ENCODE measurements around the gene ZNF284.

The ZNF284 gene

DNA sequence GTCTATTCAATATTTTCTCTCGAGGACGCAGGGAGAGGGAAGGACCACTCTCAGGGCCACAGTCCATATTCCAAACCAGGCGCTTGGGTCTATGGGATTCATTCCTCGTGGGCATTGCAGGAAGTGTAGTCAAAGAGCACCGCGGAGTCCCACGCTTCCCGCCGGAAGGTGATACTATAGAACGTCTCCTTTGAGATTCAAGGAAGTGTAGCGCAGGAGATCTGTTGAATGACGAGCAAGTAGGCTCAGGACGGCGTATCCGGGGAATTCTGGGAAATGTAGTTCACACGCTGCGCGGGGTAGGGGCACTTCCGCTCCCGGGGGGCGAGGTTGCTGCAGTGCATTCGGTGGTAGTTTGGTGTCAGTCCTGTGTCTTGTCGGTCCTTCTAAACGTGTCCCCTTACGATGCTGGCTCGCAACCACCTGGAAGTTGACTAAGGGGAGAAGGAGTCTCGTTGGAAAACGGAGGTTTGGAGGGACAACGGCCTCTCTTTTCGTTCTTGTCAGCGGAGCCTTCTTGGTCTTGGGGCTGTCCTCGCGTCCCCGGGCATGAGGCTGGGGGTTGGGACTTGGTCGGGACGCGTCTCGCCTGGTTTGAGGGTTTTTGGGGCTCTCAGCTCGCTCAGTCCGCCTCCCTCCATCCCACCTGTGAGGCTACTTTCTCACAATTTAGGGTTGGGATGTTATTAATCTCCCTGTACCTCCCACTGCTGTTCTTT is at the start of gene ZNF284:
Gene ZNF284, plus strand, starts transcription at position 336 of the 719 bp plus-strand sequence. CDS start 4,231 bp downstream, outside the sequence.
- DNase-seq = peak; percentile 96

DNA sequence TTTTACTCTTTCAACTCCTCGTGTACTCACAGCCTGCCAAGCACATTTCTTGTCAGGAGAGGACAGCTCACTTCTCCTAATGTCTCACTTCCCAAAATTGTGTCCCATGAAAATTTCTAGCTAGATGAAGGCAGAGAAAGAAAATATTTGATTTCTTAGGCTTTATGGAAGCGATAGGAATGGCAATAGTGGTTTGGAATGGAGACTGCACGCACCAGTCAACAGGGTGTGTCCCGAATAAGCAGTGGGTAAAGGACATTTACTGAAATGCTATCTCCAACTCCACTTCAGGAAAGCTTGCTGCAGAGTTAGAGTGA is 47.1 kb upstream of the ZNF284 start:
- DNase-seq = no peak

GRCh38 chr19:44025217-44025936 is 46.6 kb upstream of the ZNF284 start, which contains the start of gene ZNF222:
TSS of gene ZNF222 (plus strand) at chr19:44025379. CDS start at chr19:44025437, 58 bp downstream.
- peak; percentile 89 for DNase-seq

- no peak for DNase-seq
Observed at GRCh38 chr19:44026622-44027021, 45.3 kb upstream of the ZNF284 start.

- no peak for DNase-seq
Observed at GRCh38 chr19:44032001-44032610, 39.9 kb upstream of the ZNF284 start.

DNA sequence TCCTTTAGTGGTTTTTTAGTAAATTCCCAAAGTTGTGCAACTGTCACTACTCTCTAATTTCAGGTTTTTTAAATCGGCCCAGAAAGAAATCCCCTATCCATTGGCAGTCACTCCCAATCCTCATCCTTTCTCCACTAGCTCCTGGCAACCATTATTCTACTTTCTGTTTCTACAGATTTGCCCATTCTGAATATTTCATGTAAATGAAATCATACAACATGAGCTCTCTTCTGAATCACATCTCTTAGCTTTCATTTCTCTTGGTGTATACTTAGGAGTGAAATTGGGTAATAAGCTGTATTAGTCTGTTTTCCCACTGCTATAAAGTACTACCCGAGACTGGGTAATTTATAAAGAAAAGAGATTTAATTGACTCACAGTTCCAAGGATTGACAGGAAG is 29.8 kb upstream of the ZNF284 start:
- DNase-seq = no peak

DNA sequence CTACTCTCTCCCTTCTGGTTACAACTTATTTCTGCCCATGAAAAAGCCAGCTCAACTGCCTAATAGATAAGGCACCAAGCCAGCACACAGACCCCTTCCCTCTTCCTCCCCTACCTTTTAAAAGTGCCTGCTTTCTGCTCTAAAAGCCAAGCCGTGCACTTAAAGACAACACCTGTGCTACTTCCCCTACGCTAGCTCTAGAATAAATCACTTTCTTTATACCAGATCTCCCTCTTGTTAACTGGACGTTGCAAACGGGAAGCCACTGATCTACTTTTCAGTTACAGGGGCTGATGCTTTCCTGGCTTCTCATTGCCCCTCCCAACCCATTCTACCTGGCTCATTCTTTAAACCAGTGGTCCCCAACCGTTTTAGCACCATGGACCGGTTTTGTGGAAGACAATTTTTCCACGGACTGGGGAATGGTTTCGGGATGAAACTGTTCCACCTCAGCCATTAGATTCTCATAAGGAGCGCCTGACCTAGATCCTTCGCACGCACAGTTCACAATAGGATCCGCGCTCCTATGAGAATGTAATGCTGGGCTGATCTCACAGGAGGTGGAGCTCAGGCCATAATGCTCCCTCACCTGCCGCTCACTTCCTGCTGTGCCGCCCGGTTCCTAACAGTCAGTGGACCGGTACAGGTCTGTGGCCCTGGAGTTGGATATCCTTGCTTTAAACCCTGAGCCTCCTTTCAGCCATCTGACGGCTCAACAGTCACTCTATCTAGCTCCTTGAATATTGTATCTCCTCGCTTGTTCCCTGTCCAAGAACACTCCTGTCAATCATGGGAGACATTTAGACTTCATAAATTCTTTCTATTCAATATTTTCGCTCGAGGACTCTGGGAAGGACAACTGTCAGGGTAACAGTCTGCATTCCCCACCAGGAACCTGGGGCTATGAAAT is 21.0 kb upstream of the ZNF284 start:
- DNase-seq = peak; percentile 3

- DNase-seq = peak; percentile 91
Observed at GRCh38 chr19:44051650-44052402, 20.1 kb upstream of the ZNF284 start, which contains the start of gene ZNF223. TSS of gene ZNF223 (plus strand) at chr19:44052036. CDS start at chr19:44055177, 3,141 bp downstream.

DNA sequence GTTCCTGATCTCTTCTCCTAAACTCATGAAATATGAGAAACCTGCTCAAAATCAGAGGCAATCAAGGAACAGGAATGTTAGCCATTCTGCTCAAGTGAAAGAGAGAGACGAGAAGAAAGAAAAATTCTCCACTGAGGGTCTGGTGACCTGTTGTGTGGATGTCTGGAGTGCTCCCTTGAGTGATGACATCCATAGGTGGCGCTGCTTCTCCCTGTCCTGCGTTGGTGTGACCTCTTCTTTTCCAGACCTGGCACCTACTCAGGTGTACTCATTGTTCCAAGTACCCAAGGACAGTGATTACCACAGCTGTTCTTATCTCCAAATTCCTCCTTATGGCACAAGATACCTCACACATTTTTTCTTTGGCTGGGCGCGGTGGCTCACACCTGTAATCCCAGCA is 16.1 kb upstream of the ZNF284 start:
- no peak for DNase-seq

GRCh38 chr19:44059229-44059628 is 12.7 kb upstream of the ZNF284 start:
- DNase-seq = no peak

DNA sequence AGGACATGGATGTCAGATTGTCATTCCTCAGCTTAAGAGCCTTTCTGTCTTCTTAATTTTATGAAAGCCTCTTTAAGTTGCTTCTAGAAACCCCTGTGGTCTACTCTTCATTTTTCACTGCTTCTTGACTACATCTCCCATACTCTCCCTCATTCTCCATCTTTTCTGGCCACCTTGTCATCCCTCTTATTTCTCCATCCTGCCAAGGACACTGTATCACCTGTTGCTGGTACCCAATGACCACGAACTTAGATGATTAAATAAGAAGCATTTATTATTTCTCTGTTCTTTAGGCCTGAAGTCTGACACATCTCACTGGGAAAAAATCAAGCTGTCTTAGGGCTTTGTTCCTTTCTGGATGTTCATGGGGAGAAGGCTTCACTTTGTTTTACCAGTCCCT is 10.9 kb upstream of the ZNF284 start:
- DNase-seq = no peak

- no peak for DNase-seq
Observed at GRCh38 chr19:44066305-44066704, 5.7 kb upstream of the ZNF284 start.

GRCh38 chr19:44069415-44069814 is 2.5 kb upstream of the ZNF284 start:
- no peak for DNase-seq

DNA sequence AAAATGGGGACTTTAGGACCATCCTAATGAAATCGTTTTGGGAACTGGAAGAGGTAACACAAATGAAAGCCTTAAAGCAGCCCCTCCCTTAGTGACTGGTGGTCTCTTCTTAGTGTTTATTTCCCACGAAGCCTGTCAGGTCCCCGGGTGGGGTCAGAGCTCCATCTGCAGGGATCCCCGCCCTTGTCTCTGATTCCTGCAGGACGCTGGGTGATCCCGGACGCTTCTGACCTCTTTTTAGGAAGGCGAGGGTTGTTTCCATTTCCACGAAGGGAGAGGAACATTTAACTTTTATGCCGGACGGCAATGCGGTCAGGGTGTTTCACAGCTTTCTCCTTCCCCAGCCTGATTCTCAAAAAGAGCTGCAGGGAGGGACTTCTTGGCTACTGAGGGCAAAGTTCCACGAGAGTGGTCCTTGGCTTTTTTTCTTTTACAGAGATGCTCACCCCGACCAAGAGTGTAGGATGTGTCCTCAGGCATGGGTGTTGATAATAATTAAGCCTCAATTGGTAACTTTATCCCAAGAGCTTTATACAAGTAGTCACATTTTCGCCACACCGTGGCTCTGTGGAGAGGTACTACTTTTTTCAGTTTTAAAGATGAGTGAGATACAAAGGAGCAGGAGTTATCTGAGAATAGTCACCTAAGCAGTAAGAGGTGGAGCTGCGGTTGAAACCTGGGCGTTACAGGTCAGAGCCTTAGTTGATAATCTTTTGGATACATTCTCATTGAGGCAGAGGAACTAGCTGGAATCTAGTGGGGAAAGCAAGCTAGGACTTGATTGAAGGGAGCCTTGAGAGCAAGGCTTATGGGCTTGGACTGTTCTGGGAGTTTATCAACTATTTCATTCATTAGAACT is 813 bp downstream of the ZNF284 start:
- DNase-seq = peak; percentile 37

DNA sequence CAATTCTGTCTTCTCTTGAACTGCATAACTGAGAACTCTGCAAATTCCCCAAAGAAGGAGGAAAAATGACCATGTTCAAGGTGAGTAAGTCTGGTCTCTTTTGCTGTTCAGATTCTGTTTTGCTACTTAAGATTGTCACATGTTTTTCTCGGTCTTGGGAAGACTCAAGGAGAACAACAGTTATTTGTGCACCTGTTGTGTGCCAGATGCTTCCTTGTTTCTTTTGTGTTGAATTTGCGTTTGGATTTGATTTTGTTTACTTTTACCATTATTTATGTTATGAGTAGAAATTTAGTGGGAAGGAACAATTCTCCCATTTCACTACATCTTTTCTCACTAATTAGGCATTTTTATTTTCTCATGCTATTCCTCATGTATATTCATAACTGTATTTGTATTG is 4.4 kb downstream of the ZNF284 start:
- no peak for DNase-seq

DNA sequence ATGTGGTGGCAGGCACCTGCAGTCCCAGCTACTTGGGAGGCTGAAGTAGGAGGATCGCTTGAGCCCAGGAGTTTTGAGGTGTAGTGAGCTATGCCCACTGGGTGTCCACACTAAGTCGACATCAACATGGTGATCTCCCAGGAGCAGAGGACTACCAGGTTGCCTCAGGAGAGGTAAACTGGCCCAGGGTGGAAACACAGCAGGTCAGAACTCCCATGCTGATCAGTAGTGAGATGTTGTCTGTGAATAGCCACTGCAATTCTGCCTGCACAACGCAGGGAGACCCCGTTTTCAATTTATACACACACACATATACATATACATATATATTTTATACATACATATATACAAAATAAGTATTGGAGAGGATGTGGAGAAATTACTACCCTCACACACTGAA is 20.1 kb downstream of the ZNF284 start:
- DNase-seq = no peak

DNA sequence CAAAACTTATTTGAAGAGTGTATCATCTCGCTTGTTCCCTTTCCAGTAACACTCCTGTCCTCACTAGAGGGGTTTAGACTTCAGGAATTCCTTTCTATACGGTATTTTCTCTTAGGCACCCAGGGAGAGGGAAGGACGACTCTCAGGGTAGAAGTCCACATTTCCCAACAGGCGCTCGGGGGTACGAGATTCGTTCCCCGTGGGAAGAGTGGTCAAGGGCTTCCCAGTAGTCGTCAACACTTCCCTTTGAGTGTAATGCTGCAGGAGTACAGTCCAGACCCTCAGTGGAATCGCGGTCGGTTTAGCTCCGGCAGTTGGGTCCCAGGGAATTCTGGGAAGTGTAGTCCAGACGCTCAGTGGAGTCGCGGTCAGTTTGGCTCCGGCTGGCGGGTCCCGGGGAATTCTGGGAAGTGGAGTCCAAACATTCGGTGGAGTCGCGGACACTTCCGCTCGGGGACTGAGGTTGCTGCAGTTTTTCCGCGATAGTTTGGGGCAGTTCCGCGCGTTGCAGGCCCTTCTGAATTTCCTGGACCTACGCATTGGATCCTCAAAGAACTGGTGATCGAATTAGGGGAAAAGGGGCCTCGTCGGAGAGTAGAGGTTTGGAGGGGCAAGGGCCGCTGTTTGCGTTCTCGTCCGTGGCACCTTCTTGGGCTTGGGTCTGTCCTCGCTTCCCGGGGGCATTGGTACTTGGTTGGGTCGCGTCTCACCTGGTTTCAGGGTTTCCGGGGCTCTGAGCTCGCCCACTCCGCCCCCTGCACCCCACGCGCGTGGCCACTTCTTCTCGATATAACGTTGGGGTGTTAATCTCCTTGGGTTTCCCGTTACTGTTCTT is 22.2 kb downstream of the ZNF284 start, which contains the start of gene ZNF224:
Gene ZNF224, plus strand, starts transcription at position 431 of the 835 bp plus-strand sequence. CDS start 3,513 bp downstream, outside the sequence.
- peak; percentile 96 for DNase-seq

- DNase-seq = no peak
Observed at GRCh38 chr19:44107751-44108150, 35.8 kb downstream of the ZNF284 start.

DNA sequence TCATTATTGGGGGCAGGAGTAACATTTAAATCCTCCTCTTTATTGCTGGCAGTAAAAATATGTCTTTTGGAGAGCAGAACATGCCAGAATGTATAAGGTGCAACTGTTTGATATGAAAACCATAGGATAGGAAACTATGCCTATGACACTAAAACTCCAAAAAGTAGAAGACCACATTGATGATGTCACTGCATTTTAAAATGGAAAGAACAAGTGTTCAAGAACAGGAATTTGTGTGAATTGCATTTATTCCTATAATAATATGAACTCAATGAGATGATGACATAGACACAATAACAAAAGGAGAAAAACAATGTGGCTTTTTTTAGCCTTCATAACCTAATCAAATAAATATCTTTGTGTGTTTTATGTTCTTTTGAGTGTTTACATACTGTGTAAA is 37.5 kb downstream of the ZNF284 start:
- no peak for DNase-seq

GRCh38 chr19:44111910-44112463 is 40.0 kb downstream of the ZNF284 start:
- peak; percentile 96 for DNase-seq

Data from NCI-H82 (cell line).